MCF 10A (cell line): ENCODE results near the gene TRIM14. TPM values are rescaled to one million over a fixed set of nuclear protein-coding genes. Genes with fewer than 3 reads are reported as not detected.

Experiments
- BruUV-seq: library from RNA; stranded (reverse); fragments of 400-500 nt; replicated peaks from 2 replicates; lab custom pipeline; 2021; lab: Mats Ljungman, UMichigan
- CTCF ChIA-PET: fragments of 300-600 bp; sonication (Branson Sonifier 250); formaldehyde crosslinking; extraction: SDS; loops from one replicate; lab custom pipeline; 2021; ENCODE audit warnings: antibody characterized with exemption, inconsistent platforms; lab: Yijun Ruan, JAX
- POLR2A ChIA-PET: fragments of 300-600, 350-650 bp; sonication (Branson Sonifier 250); formaldehyde crosslinking; extraction: SDS; loops from one replicate; lab custom pipeline; 2020; ENCODE audit warnings: antibody characterized with exemption, inconsistent platforms; lab: Yijun Ruan, JAX
- DNase-seq: peaks from one replicate; pipeline ENCODE4 v3.0.0-alpha.2; 2018; ENCODE audit not compliant: unreplicated experiment
- H3K27ac Mint-ChIP-seq: one replicate; pipeline ENCODE4 v1.8.0; 2022; ENCODE audit warnings: mild to moderate bottlenecking, low read depth, mixed read lengths; ENCODE audit not compliant: unreplicated experiment
- H3K27me3 Mint-ChIP-seq: one replicate; pipeline ENCODE4 v1.8.0; 2022; ENCODE audit warnings: mixed read lengths; ENCODE audit not compliant: insufficient read depth, unreplicated experiment
- H3K36me3 Mint-ChIP-seq: one replicate; pipeline ENCODE4 v1.8.0; 2022; ENCODE audit warnings: mild to moderate bottlenecking, moderate library complexity, mixed read lengths; ENCODE audit not compliant: insufficient read depth, unreplicated experiment
- H3K4me1 Mint-ChIP-seq: one replicate; pipeline ENCODE4 v1.8.0; 2022; ENCODE audit warnings: mixed read lengths; ENCODE audit not compliant: insufficient read depth, unreplicated experiment
- H3K4me3 Mint-ChIP-seq: one replicate; pipeline ENCODE4 v1.8.0; 2022; ENCODE audit warnings: mild to moderate bottlenecking, moderate library complexity, mixed read lengths; ENCODE audit not compliant: unreplicated experiment
- H3K9me3 Mint-ChIP-seq: one replicate; pipeline ENCODE4 v1.8.0; 2022; ENCODE audit warnings: mixed read lengths; ENCODE audit not compliant: unreplicated experiment
- intact Hi-C: fragments of 100-400 bp; cut with micrococcal nuclease; formaldehyde crosslinking; loops from 2 replicates; pipeline ENCODE4 v1.14.1; 2022
- total RNA-seq: library from RNA; stranded (reverse); gene quantifications from 2 replicates; pipeline ENCODE4 v1.2.3, GENCODE V29; 2022
- TF ChIP-seq, protein P1 (sequence below): fragments of 200-600 bp; IDR thresholded peaks from one replicate; pipeline ENCODE4 v1.8.0; 2022; ENCODE audit warnings: antibody characterized with exemption, mild to moderate bottlenecking; ENCODE audit not compliant: unreplicated experiment

TRIM14 gene
- total RNA-seq, 1 experiment from 2014 or later = 17.9 TPM

DNA sequence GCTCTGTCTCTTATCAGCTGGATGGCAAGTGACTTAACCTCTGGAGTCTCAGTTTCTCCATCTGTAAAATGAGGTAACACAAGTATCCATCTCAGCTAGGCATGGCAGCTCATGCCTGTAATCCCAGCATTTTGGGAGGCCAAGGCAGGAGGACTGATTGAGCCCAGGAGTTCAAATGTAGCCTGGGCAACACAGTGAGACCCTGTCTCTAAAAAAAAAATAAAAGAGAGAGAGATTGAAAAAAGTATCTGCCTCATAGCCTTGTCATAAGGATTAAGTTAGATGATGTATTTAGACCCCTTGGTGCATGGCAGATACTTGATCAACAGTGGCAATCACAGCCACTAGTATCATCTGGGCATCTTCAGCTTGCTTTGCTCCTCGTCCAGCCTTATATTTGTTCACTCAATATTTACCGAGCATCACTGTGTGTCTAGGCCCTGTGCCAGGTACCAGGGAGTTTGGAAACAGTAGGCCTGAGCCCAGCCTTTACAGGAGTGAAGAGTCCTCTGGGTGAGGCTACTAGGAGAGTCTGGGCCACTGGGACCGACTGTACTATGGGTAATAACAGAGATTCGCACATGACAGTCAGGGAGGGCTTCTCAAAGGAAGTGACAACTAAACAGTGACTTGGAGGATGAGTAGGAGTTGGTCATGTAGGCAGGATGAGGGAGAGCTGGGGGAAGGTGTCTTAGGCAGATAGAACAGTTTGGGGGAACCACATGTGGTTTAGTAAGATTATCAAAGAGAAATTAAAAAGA, 39.2 kb upstream of the TRIM14 start:
- Mint-ChIP-seq H3K27me3 (no peaks in the 10 kb centered on the region), H3K27ac (no peak overlapping the region), H3K4me1 (no peaks in the 10 kb centered on the region), H3K36me3 (no peaks in the 10 kb centered on the region), H3K4me3 (no peak overlapping the region), H3K9me3 (no peaks in the 10 kb centered on the region)
- DNase-seq = peak; percentile 16
- intact Hi-C loops = no loop called here
- ChIA-PET CTCF (interaction anchor here (0.7 kb wide), 1 partner anchor 670 kb away, joined by 4 read pairs; no protein-coding TSS in a partner anchor), POLR2A (interaction anchor here (1.2 kb wide), 1 partner anchor 12 kb away, joined by 3 read pairs; no protein-coding TSS in a partner anchor)
- BruUV-seq = no TSS peak
- TF ChIP-seq, protein P1, sequence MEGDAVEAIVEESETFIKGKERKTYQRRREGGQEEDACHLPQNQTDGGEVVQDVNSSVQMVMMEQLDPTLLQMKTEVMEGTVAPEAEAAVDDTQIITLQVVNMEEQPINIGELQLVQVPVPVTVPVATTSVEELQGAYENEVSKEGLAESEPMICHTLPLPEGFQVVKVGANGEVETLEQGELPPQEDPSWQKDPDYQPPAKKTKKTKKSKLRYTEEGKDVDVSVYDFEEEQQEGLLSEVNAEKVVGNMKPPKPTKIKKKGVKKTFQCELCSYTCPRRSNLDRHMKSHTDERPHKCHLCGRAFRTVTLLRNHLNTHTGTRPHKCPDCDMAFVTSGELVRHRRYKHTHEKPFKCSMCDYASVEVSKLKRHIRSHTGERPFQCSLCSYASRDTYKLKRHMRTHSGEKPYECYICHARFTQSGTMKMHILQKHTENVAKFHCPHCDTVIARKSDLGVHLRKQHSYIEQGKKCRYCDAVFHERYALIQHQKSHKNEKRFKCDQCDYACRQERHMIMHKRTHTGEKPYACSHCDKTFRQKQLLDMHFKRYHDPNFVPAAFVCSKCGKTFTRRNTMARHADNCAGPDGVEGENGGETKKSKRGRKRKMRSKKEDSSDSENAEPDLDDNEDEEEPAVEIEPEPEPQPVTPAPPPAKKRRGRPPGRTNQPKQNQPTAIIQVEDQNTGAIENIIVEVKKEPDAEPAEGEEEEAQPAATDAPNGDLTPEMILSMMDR = no peak

DNA sequence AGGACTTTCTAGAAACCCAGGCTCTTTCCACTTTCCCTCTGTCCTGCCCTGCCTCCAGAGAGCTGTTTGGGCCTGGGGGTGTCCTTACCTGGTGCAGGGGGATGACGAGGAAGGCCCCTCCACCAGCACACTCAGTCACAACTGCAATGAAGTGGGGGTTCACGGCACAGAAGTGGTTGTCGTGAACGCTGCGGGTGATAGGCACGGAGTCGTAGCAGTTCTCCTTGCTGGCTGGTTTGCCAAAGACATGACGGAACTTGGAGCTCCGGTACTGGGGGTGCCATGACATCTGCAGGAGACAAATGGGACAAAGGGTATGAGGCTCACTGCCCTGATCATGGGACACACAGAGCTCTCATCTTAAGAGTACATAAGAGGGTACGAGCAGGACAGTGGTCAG, 38.4 kb upstream of the TRIM14 start:
- ChIA-PET CTCF (interaction anchor here (0.6 to 0.9 kb wide), 3 partner anchors 167 to 670 kb away, joined by 3 to 4 read pairs (median 3); no protein-coding TSS in a partner anchor), POLR2A (interaction anchor here (1.2 kb wide), 1 partner anchor 11 kb away, joined by 3 read pairs; no protein-coding TSS in a partner anchor)
- Mint-ChIP-seq H3K27ac (no peak overlapping the region), H3K27me3 (no peaks in the 10 kb centered on the region), H3K9me3 (no peaks in the 10 kb centered on the region), H3K4me3 (no peak overlapping the region), H3K36me3 (no peaks in the 10 kb centered on the region), H3K4me1 (no peaks in the 10 kb centered on the region)
- intact Hi-C loops = no loop called here
- no TSS peak for BruUV-seq
- TF ChIP-seq, protein P1 = no peak
- DNase-seq = no peak

DNA sequence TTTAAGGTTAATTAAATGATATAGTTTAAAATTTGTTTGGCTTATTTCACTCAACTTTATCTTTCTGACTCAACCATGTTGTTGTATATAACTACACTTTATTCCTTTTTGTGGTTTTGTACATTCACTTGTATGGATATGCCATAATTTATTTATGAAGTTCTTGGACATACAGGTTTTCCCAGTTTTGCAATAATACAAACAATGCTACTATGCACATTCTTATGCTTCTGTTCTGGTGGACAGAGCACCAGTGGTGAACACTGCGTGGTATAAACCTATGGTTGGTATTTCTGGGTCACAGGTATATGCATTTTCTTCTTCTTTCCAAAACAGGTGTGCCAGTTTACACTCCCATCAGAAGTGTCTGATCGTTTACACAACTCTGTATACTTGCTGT, 35.7 kb upstream of the TRIM14 start:
- H3K9me3 Mint-ChIP-seq = no peaks in the 10 kb centered on the region
- ChIA-PET CTCF (no interaction called here), POLR2A (interaction anchor here (1.6 kb wide), 1 partner anchor 13 kb away, joined by 3 read pairs; no protein-coding TSS in a partner anchor)
- no TSS peak for BruUV-seq
- H3K27me3 Mint-ChIP-seq = no peaks in the 10 kb centered on the region
- no peak overlapping the region for H3K27ac Mint-ChIP-seq
- TF ChIP-seq, protein P1 = no peak
- DNase-seq = no peak
- H3K4me1 Mint-ChIP-seq = no peaks in the 10 kb centered on the region
- intact Hi-C loops = no loop called here
- no peak overlapping the region for H3K4me3 Mint-ChIP-seq
- no peaks in the 10 kb centered on the region for H3K36me3 Mint-ChIP-seq

- CTCF ChIA-PET = no interaction called here
- Mint-ChIP-seq H3K4me1 (peaks cover under 1% of the 10 kb centered on the region), H3K36me3 (no peaks in the 10 kb centered on the region), H3K4me3 (no peak overlapping the region), H3K27me3 (no peaks in the 10 kb centered on the region), H3K27ac (no peak overlapping the region), H3K9me3 (no peaks in the 10 kb centered on the region)
- intact Hi-C loops = no loop called here
- TF ChIP-seq, protein P1 = no peak
- BruUV-seq = no TSS peak
- POLR2A ChIA-PET = interaction anchor here (0.6 to 0.7 kb wide), 2 partner anchors 41 to 56 kb away, joined by 3 to 4 read pairs; no protein-coding TSS in a partner anchor
- no peak for DNase-seq
These were observed 33.5 kb upstream of the TRIM14 start for GRCh38 chr9:98152526-98152925.
